Cardiac muscle cell (in vitro differentiated cells and primary cell): Measurements from ENCODE around the gene MMP7. TPM values are rescaled to one million over a fixed set of nuclear protein-coding genes. Genes with fewer than 3 reads are reported as not detected.

Experiments used
- DNase-seq, 2 donors: peaks; one replicate each; pipeline versions ENCODE4 v3.0.0 to v3.0.0-alpha.2; 2010 to 2017; ENCODE audit warnings: low read depth in 1 of 2, low spot score in 1 of 2
- H3K27ac ChIP-seq: fragments of 200-600 bp; sonication (generic); 2 replicates; pipeline ENCODE4 v1.5.1; 2016
- H3K27me3 ChIP-seq: fragments of 200-600 bp; sonication (generic); 2 replicates; pipeline ENCODE4 v1.6.0; 2016; ENCODE audit warnings: control low read depth
- H3K36me3 ChIP-seq: fragments of 200-600 bp; sonication (generic); 2 replicates; pipeline ENCODE4 v1.5.1; 2016; ENCODE audit warnings: control low read depth
- H3K4me1 ChIP-seq: fragments of 200-600 bp; sonication (generic); 2 replicates; pipeline ENCODE4 v1.8.1; 2017; ENCODE audit warnings: low read depth, mild to moderate bottlenecking, mixed run types
- H3K4me3 ChIP-seq: fragments of 200-600 bp; sonication (generic); 2 replicates; pipeline ENCODE4 v1.5.1; 2016; ENCODE audit warnings: mild to moderate bottlenecking
- H3K9me3 ChIP-seq: fragments of 200-600 bp; sonication (generic); 2 replicates; pipeline ENCODE4 v1.5.1; 2017; ENCODE audit warnings: low read depth, mild to moderate bottlenecking, control low read depth
- CTCF ChIP-seq: IDR thresholded peaks from 2 replicates; pipeline ENCODE4 v1.5.1; 2012; ENCODE audit warnings: low read depth, mild to moderate bottlenecking, low read length
- polyA plus RNA-seq: library from polyadenylated mRNA; unstranded; fragments of >200 nt; fragmentation: Nextera tagmentation; extraction: Ambion mirVana; gene quantifications from 2 replicates; pipeline ENCODE4 v1.2.1, GENCODE V29; 2016
- total RNA-seq: library from RNA; depleted of rRNA; stranded (reverse); fragments of >200 nt; gene quantifications from 2 replicates; pipeline ENCODE4 v1.2.3, GENCODE V29; 2016

Gene MMP7
- total and polyA plus RNA-seq, 2 experiments from 2014 or later, result not detected

- no peaks in the 10 kb centered on the region for H3K36me3 ChIP-seq
- H3K4me3 ChIP-seq, result no peak overlapping the region
- no peaks in the 10 kb centered on the region for H3K4me1 ChIP-seq
- no peaks in the 10 kb centered on the region for H3K9me3 ChIP-seq
- TF ChIP-seq CTCF, result no peak
- peak in 1 of 2 donors; percentile 69 for DNase-seq
- no peak overlapping the region for H3K27ac ChIP-seq
- no peaks in the 10 kb centered on the region for H3K27me3 ChIP-seq
These were observed 43.3 kb upstream of the MMP7 start for GRCh38 chr11:102573851-102574250.

DNA sequence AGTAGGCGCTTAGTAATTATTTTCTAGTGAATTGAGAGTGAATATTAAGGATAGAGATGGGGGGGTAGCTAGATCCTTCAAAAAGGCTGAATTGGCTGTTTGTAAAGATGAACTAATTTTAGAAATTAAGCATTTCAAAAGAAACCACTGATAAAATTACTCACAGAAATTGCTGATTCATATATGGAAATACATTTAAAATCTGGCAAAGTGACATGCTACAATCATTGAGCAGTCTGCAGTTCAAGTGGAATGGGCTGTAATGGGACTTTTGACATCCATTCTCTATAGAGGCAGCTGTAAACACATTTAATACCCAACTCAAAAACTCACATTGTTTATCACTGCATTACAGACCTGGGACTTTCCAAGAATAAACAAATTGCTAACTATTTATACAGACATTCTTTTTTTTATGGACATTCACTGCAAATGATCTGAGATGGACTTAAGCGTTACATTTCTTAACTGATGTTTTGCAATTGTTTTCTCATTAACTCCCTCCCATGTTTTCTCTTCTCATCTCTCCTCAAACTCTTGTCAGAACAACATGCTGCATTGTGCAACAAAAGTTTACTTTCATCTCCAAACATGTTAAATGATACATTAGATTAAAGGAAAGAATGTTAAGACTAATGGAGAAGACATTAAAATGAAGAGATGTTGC lies 42.1 kb upstream of the MMP7 start:
- Histone ChIP-seq H3K4me1 (no peaks in the 10 kb centered on the region), H3K27me3 (no peaks in the 10 kb centered on the region), H3K27ac (no peak overlapping the region), H3K9me3 (no peaks in the 10 kb centered on the region), H3K4me3 (no peak overlapping the region), H3K36me3 (no peaks in the 10 kb centered on the region)
- TF ChIP-seq CTCF, result no peak
- DNase-seq, result no peak

GRCh38 chr11:102568851-102569250 lies 38.3 kb upstream of the MMP7 start:
- H3K36me3 ChIP-seq, result no peaks in the 10 kb centered on the region
- H3K27ac ChIP-seq, result no peak overlapping the region
- H3K4me3 ChIP-seq, result no peak overlapping the region
- no peaks in the 10 kb centered on the region for H3K4me1 ChIP-seq
- no peaks in the 10 kb centered on the region for H3K9me3 ChIP-seq
- TF ChIP-seq CTCF, result no peak
- no peak for DNase-seq
- H3K27me3 ChIP-seq, result no peaks in the 10 kb centered on the region

DNA sequence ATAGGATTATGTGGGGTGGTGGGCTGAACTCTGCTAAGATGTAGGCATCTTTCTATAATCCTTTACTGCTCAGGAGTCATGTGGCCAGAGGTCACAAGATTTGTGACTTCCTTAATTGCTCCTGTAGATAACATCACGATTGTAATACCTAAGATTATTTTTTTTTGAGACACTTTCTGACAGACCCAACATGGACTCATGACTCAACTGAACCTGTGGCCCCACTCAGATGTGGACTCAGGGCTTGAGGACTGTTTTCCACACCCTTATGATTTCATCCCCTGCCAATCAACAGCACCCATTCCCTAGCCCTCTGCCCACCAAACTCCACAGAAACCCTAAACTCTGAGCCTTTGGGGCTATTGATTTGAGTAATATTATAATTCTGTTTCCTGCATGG lies 35.6 kb upstream of the MMP7 start:
- H3K36me3 ChIP-seq, result no peaks in the 10 kb centered on the region
- no peak for TF ChIP-seq CTCF
- H3K4me1 ChIP-seq, result no peaks in the 10 kb centered on the region
- no peak overlapping the region for H3K27ac ChIP-seq
- no peaks in the 10 kb centered on the region for H3K9me3 ChIP-seq
- DNase-seq, result no peak
- H3K4me3 ChIP-seq, result no peak overlapping the region
- no peaks in the 10 kb centered on the region for H3K27me3 ChIP-seq

DNA sequence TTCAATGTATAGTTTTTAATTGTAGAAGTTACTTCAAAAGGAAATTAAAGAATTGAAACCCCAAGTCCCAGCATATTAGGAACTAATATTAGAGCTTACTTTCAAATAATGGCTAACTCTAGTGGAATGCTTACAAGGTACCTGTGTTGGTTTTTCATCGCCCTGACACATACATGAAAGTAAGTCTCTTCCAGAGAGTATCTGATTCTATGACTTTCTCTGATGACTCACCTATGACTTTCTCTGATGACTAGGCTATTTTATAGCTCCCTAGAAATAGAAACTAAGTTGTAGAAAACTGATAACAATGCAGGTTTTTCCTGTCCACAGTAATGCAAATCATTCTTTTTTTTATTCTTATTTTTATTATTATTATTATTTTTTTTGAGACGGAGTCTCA lies 33.6 kb upstream of the MMP7 start:
- no peak overlapping the region for H3K4me3 ChIP-seq
- no peaks in the 10 kb centered on the region for H3K36me3 ChIP-seq
- peak in 1 of 2 donors; percentile 36 for DNase-seq
- no peaks in the 10 kb centered on the region for H3K27me3 ChIP-seq
- H3K9me3 ChIP-seq, result no peaks in the 10 kb centered on the region
- no peaks in the 10 kb centered on the region for H3K4me1 ChIP-seq
- TF ChIP-seq CTCF, result no peak
- no peak overlapping the region for H3K27ac ChIP-seq
